CD4-positive, alpha-beta T cell (primary cell): ENCODE measurements around the gene ACVR1C. TPM values are rescaled to one million over a fixed set of nuclear protein-coding genes. Genes with fewer than 3 reads are reported as not detected.

Experiments
- ATAC-seq: fragments of 200-7000 bp; cut with Tn5 transposase; one replicate; pipeline ENCODE4 v1.10.0; 2022; ENCODE audit warnings: mild to moderate bottlenecking; ENCODE audit not compliant: poor library complexity
- CTCF ChIA-PET: fragments of 350-600 bp; sonication (Branson Sonifier 250); formaldehyde crosslinking; loops from one replicate; lab custom pipeline; 2021; ENCODE audit warnings: antibody characterized with exemption, inconsistent platforms; lab: Charles Lee
- POLR2A ChIA-PET: fragments of 350-600 bp; sonication (Branson Sonifier 250); formaldehyde crosslinking; loops from one replicate; lab custom pipeline; 2021; ENCODE audit warnings: antibody characterized with exemption, inconsistent platforms; lab: Charles Lee
- DNase-seq, 14 experiments: peaks; one replicate each; pipeline ENCODE4 v3.0.0-alpha.2; 2013 to 2020; ENCODE audit warnings: mixed read lengths in 2 of 14
- H3K27ac ChIP-seq, 2 donors: one replicate each; pipeline versions ENCODE4 v1.5.1 to v1.7.0; 2013; ENCODE audit warnings: low read length in 2 of 2, low read depth in 1 of 2, mild to moderate bottlenecking in 1 of 2
- H3K27me3 ChIP-seq, 2 experiments: 1 replicate in 1 of 2; 2 replicates in 1 of 2; pipeline versions ENCODE4 v1.6.1 to v1.7.0; 2013; ENCODE audit warnings: low read length in 2 of 2, control low read depth in 1 of 2, mild to moderate bottlenecking in 1 of 2, moderate library complexity in 1 of 2; ENCODE audit not compliant: insufficient read depth in 2 of 2, control insufficient read depth in 1 of 2
- H3K36me3 ChIP-seq: one replicate; pipeline ENCODE4 v1.6.1; 2013; ENCODE audit warnings: low read length, control low read depth; ENCODE audit not compliant: insufficient read depth
- H3K4me1 ChIP-seq: one replicate; pipeline ENCODE4 v1.6.1; 2013; ENCODE audit warnings: low read length, control low read depth; ENCODE audit not compliant: insufficient read depth
- H3K4me3 ChIP-seq: one replicate; pipeline ENCODE4 v1.5.1; 2013; ENCODE audit warnings: mild to moderate bottlenecking, low read length, moderate library complexity
- H3K9me3 ChIP-seq, 2 experiments: 1 replicate in 1 of 2; 2 replicates in 1 of 2; pipeline versions ENCODE4 v1.6.1 to v1.7.0; 2013; ENCODE audit warnings: low read length in 2 of 2, mild to moderate bottlenecking in 2 of 2, control low read depth in 1 of 2, moderate library complexity in 1 of 2; ENCODE audit not compliant: control insufficient read depth in 1 of 2, insufficient read depth in 1 of 2
- H3K27ac Mint-ChIP-seq: one replicate; pipeline ENCODE4 v1.8.0; 2020; ENCODE audit warnings: mixed read lengths
- H3K27me3 Mint-ChIP-seq: one replicate; pipeline ENCODE4 v1.8.0; 2021; ENCODE audit warnings: mixed read lengths
- H3K36me3 Mint-ChIP-seq: one replicate; pipeline ENCODE4 v1.8.0; 2021; ENCODE audit warnings: low read depth, mixed read lengths
- H3K4me1 Mint-ChIP-seq: one replicate; pipeline ENCODE4 v1.8.0; 2021; ENCODE audit warnings: low read depth, mixed read lengths
- H3K4me3 Mint-ChIP-seq: one replicate; pipeline ENCODE4 v1.8.0; 2020; ENCODE audit warnings: mild to moderate bottlenecking, mixed read lengths
- H3K9me3 Mint-ChIP-seq: one replicate; pipeline ENCODE4 v1.8.0; 2020; ENCODE audit warnings: mixed read lengths
- CTCF ChIP-seq: fragments of 200-600 bp; IDR thresholded peaks from one replicate; pipeline ENCODE4 v1.8.0; 2022; ENCODE audit warnings: antibody characterized with exemption, mild to moderate bottlenecking
- intact Hi-C, 2 experiments: fragments of 100-400 bp; cut with DNase I in 1 of 2; cut with micrococcal nuclease in 1 of 2; formaldehyde crosslinking; loops; one replicate each; pipeline versions ENCODE4 v1.15.1 to v1.9.0; 2023 to 2025; cut with DNase I, micrococcal nuclease
- total RNA-seq, 174 experiments: library from RNA in 2 of 174; stranded (reverse) in 2 of 174; gene quantifications; one replicate each; pipeline ENCODE4 v1.2.3 and lab custom pipeline; 2021 to 2026

The ACVR1C gene
- total RNA-seq, 2 experiments from 2014 or later = 5.2 to 6.2 TPM

- H3K4me3 Mint-ChIP-seq = no peak overlapping the region
- H3K9me3 ChIP-seq = no peaks in the 10 kb centered on the region
- H3K9me3 Mint-ChIP-seq = no peaks in the 10 kb centered on the region
- H3K27me3 ChIP-seq = no peaks in the 10 kb centered on the region
- H3K4me1 ChIP-seq = peaks cover 1% of the 10 kb centered on the region
- intact Hi-C loops = loop anchor here in 1 of 2 experiments (5.0 kb wide), 1 partner anchor 35 kb away; no protein-coding TSS in a partner anchor
- no peak for DNase-seq
- H3K36me3 ChIP-seq = no peaks in the 10 kb centered on the region
- H3K36me3 Mint-ChIP-seq = no peaks in the 10 kb centered on the region
- H3K27ac Mint-ChIP-seq = peak overlapping the region; percentile 25
- H3K4me3 ChIP-seq = no peak overlapping the region
- ATAC-seq = no peak
- ChIA-PET CTCF (interaction anchor here (2.1 to 8.5 kb wide), 2 partner anchors 151 to 160 kb away, joined by 4 to 62 read pairs; partner anchors contain the start of gene ERMN), POLR2A (interaction anchor here (1.7 to 5.2 kb wide), 3 partner anchors 17 to 75 kb away, joined by 7 to 24 read pairs (median 8); partner anchors contain the start of gene CYTIP)
- no peak overlapping the region for H3K27ac ChIP-seq
- TF ChIP-seq CTCF = no peak
- H3K27me3 Mint-ChIP-seq = no peaks in the 10 kb centered on the region
- peaks cover 44% of the 10 kb centered on the region for H3K4me1 Mint-ChIP-seq
Measured at GRCh38 chr2:157487271-157487610, 141.4 kb downstream of the ACVR1C start.

- Mint-ChIP-seq H3K4me3 (no peak overlapping the region), H3K27ac (no peak overlapping the region), H3K4me1 (peaks cover 41% of the 10 kb centered on the region), H3K9me3 (no peaks in the 10 kb centered on the region), H3K36me3 (no peaks in the 10 kb centered on the region), H3K27me3 (no peaks in the 10 kb centered on the region)
- H3K4me1 ChIP-seq = no peaks in the 10 kb centered on the region
- H3K27me3 ChIP-seq = no peaks in the 10 kb centered on the region
- no peak for DNase-seq
- ChIA-PET POLR2A (interaction anchor here (0.9 to 5.2 kb wide), 2 partner anchors 43 to 53 kb away, joined by 4 to 24 read pairs; partner anchors contain the start of gene CYTIP), CTCF (interaction anchor here (0.8 to 2.1 kb wide), 2 partner anchors 11 to 151 kb away, joined by 3 to 4 read pairs; no protein-coding TSS in a partner anchor)
- no peak overlapping the region for H3K27ac ChIP-seq
- intact Hi-C loops = loop anchor here in 1 of 2 experiments (5.0 kb wide), 1 partner anchor 34 kb away; no protein-coding TSS in a partner anchor
- H3K4me3 ChIP-seq = no peak overlapping the region
- no peaks in the 10 kb centered on the region for H3K9me3 ChIP-seq
- no peak for TF ChIP-seq CTCF
- ATAC-seq = no peak
- H3K36me3 ChIP-seq = no peaks in the 10 kb centered on the region
Measured at GRCh38 chr2:157486596-157487270, 141.9 kb downstream of the ACVR1C start.

- intact Hi-C loops = no loop called here
- ChIA-PET CTCF (interaction anchor here (1.0 kb wide), 1 partner anchor 10 kb away, joined by 3 read pairs; no protein-coding TSS in a partner anchor), POLR2A (interaction anchor here (0.8 to 1.0 kb wide), 3 partner anchors 10 to 76 kb away, joined by 3 to 4 read pairs (median 3); partner anchors contain the start of gene CYTIP)
- no peak for ATAC-seq
- no peaks in the 10 kb centered on the region for H3K27me3 Mint-ChIP-seq
- peak overlapping the region; percentile 17 for H3K4me3 Mint-ChIP-seq
- no peak overlapping the region for H3K27ac ChIP-seq
- peaks cover 43% of the 10 kb centered on the region for H3K4me1 Mint-ChIP-seq
- no peaks in the 10 kb centered on the region for H3K36me3 ChIP-seq
- H3K27ac Mint-ChIP-seq = no peak overlapping the region
- H3K9me3 ChIP-seq = no peaks in the 10 kb centered on the region
- H3K27me3 ChIP-seq = no peaks in the 10 kb centered on the region
- TF ChIP-seq CTCF = no peak
- peaks cover 18% of the 10 kb centered on the region for H3K4me1 ChIP-seq
- H3K4me3 ChIP-seq = no peak overlapping the region
- H3K36me3 Mint-ChIP-seq = no peaks in the 10 kb centered on the region
- H3K9me3 Mint-ChIP-seq = no peaks in the 10 kb centered on the region
- no peak for DNase-seq
Measured at GRCh38 chr2:157480182-157480961, 148.3 kb downstream of the ACVR1C start.
